Activated naive CD8-positive, alpha-beta T cell (primary cell): ENCODE results near the gene ANO1.

Source experiments
- H3K27ac Mint-ChIP-seq: one replicate; pipeline ENCODE4 v1.8.0; 2021; ENCODE audit warnings: mixed read lengths
- H3K27me3 Mint-ChIP-seq: one replicate; pipeline ENCODE4 v1.8.0; 2021; ENCODE audit warnings: mixed read lengths
- H3K36me3 Mint-ChIP-seq: one replicate; pipeline ENCODE4 v1.8.0; 2021; ENCODE audit warnings: mixed read lengths
- H3K4me1 Mint-ChIP-seq: one replicate; pipeline ENCODE4 v1.8.0; 2021; ENCODE audit warnings: low read depth, mixed read lengths
- H3K4me3 Mint-ChIP-seq: one replicate; pipeline ENCODE4 v1.8.0; 2021; ENCODE audit warnings: mild to moderate bottlenecking, mixed read lengths
- H3K9me3 Mint-ChIP-seq: one replicate; pipeline ENCODE4 v1.8.0; 2021; ENCODE audit warnings: low read depth, mixed read lengths

The ANO1 gene

DNA sequence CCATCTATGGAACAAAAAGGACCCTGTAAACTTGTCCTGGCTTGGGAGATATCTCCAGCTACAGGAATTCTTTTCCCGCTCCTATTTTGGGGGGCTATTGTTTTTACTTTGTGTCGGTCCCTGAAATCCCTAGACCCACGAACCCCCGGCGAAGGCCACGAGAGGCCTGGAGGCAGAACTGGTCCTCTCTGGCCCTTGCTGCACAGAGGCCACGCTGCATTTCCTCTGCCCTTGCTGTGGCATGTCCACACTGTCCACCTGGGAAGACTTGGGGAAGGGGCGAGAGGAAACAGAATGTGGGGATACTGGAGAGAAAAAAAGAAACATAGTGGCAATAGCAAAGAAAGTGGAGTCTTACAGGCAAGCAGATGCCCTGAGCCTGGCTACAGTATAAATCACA, 2.3 kb upstream of the ANO1 start:
- no peaks in the 10 kb centered on the region for H3K9me3 Mint-ChIP-seq
- peaks cover 25% of the 10 kb centered on the region for H3K27me3 Mint-ChIP-seq
- H3K4me3 Mint-ChIP-seq: no peak overlapping the region
- no peak overlapping the region for H3K27ac Mint-ChIP-seq
- H3K36me3 Mint-ChIP-seq: no peaks in the 10 kb centered on the region
- H3K4me1 Mint-ChIP-seq: peaks cover 2% of the 10 kb centered on the region

DNA sequence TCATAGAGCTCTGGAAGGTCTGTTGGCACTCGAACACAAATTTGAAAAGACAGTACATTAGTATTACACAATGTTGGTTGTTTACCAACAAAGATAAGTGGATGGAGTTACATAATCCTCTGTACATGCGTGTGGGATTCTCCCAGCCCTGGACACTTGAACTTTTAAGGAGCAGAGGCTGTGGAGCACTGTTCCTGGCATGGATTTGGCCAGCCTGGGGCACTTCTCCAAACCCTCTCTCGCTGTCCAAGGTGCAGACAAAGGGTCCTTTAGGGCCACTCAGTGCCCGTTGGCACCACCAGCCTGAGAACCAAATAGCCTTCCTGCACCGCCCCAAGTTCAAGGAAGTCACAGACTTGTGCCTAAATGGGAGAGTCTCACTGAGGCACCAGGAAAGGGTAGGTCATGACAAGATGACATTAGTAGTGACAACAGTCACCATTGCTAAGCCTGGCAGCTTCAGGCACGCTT, 1.6 kb upstream of the ANO1 start:
- H3K27me3 Mint-ChIP-seq: peaks cover 23% of the 10 kb centered on the region
- H3K4me1 Mint-ChIP-seq: peaks cover 2% of the 10 kb centered on the region
- no peak overlapping the region for H3K27ac Mint-ChIP-seq
- no peak overlapping the region for H3K4me3 Mint-ChIP-seq
- no peaks in the 10 kb centered on the region for H3K36me3 Mint-ChIP-seq
- H3K9me3 Mint-ChIP-seq: no peaks in the 10 kb centered on the region

DNA sequence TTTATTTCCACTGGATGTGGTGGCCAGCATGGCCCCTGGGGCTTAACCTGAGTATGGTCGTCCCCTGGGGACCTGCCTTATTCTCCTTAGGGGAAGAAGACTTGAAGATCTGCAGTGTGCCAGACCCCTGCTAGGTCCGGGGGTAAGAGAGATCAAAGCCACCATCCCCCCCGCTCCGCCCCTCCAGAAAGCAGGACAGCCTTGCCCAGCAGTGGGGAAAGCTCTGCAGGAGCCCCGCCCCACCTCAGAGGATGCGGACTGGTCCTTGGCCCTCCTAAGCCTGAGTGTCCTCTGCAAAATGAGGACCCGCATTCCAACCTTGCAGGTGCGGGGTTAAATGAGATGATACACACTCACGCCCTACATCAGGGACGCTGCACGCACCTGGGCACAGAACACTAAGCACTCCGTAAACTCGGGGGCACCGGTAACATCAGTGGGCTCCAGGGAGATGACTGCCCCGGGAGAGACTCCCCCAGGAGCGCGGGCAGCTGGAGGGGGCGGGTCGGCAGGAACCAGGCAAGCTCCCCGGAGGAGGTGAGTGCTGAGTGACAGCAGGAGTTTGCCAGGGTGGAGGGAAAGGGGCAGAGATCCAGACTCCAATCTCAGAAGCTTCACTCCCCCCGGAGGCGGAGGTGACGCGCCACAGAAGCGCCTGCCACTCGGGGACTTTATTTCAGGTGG, 564 bp upstream of the ANO1 start:
- H3K36me3 Mint-ChIP-seq: no peaks in the 10 kb centered on the region
- H3K27me3 Mint-ChIP-seq: peaks cover 16% of the 10 kb centered on the region
- peaks cover 2% of the 10 kb centered on the region for H3K4me1 Mint-ChIP-seq
- no peaks in the 10 kb centered on the region for H3K9me3 Mint-ChIP-seq
- H3K4me3 Mint-ChIP-seq: no peak overlapping the region
- H3K27ac Mint-ChIP-seq: no peak overlapping the region

DNA sequence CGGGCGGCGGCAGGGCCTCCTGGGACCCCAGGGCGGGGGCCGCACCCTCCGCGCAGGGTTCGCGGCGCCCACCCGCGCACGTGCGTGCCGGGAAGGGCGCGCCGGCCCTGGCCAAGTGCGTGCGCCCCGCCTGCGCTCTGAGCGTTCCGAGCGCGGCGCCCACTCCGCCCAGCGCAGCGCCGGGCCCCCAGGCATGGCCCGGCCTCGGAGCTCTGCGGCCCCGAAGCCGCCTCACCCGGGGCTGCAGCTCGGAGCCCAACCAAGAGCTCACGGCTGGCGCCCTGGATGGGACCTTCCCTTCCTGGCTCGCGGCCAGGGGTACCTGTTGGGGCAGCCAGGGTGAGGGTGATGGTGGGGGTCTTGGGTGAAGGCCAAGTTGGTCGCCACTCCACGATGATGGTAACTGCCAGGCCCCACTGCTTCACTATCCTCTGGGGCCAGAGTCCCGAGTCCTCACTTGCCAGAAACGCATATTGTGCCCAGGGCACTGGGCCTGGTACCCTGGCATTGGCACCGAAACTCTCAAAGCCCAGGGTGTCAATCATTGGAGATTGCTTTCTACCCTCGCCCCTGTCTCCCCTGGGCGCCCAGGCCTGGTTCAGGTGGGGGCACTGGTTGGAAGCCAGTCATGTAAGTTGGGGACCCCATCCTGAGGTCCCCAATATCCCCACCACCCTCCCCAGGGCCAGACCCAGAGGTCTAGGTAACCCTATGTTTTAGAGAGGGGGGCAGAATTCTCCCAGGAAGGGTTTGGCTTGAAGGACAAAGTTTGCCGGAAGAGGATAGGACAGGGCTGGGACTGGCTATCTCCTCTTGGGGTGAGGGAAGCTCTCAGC, 882 bp downstream of the ANO1 start:
- H3K27me3 Mint-ChIP-seq: peaks cover 12% of the 10 kb centered on the region
- H3K4me1 Mint-ChIP-seq: no peaks in the 10 kb centered on the region
- no peaks in the 10 kb centered on the region for H3K36me3 Mint-ChIP-seq
- H3K4me3 Mint-ChIP-seq: no peak overlapping the region
- no peak overlapping the region for H3K27ac Mint-ChIP-seq
- H3K9me3 Mint-ChIP-seq: no peaks in the 10 kb centered on the region

DNA sequence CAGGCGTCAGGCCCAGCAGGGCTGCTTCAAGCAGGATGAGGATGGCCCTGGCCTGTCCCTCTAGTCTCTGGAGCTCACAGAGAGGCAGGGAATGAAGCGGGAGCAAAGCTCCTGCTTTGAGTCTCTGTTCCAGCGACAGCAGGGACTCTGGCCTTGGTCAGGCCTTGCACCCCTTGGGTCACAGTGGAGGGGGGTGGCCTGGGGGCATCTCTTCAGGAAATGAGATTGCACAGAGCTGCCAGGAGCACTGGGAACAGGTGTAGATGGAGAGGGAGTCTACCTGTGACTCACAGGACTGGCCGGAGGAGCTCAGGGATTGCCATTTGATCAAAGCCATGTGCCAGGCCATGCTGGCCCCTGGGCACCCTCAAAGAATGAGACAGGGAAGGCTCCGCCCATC, 1.6 kb downstream of the ANO1 start:
- Mint-ChIP-seq H3K9me3 (no peaks in the 10 kb centered on the region), H3K36me3 (no peaks in the 10 kb centered on the region), H3K4me1 (no peaks in the 10 kb centered on the region), H3K27me3 (peaks cover 9% of the 10 kb centered on the region), H3K27ac (no peak overlapping the region), H3K4me3 (no peak overlapping the region)

DNA sequence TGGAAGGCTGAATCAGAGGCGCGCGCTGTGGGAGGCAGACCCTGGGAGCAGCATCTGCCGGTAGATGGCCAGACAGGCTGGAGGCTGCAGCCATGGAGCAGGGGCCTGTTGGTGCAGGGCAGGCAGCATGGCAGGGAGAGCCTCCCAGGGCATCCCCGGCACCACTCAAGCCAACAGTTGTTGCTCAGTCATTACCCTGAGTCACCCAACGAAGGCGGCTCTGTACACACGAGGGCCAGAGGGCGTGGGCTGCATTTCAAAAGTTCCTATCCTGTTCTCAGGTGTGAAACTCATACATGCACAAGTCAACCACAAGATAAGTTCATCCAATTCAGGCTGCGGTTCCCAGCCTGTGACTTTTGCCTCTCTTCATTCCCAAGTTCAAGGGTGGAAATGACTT, 2.6 kb downstream of the ANO1 start:
- Mint-ChIP-seq H3K9me3 (no peaks in the 10 kb centered on the region), H3K27me3 (peaks cover 5% of the 10 kb centered on the region), H3K4me1 (no peaks in the 10 kb centered on the region), H3K27ac (no peak overlapping the region), H3K4me3 (no peak overlapping the region), H3K36me3 (no peaks in the 10 kb centered on the region)

DNA sequence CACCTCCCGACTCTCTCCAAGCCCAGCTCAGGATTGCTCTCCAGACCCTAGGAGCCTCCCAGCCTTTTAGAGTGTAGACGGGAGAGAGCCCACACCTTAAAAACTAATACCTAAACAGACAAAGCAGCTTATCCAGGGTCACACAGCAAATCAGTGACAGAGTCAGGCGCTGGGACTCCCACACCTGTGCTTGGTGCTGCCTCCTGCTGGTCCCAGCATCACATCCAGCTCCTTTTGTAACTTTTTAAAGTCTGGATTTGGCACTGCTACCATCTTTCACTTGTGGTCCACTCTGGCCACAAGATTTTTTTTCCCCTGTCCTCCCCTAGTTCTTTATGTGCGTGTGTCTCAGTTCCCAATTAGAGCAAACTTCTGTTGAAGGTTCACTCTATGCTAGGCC, 4.7 kb downstream of the ANO1 start:
- Mint-ChIP-seq H3K4me1 (no peaks in the 10 kb centered on the region), H3K9me3 (no peaks in the 10 kb centered on the region), H3K36me3 (no peaks in the 10 kb centered on the region), H3K27ac (no peak overlapping the region), H3K4me3 (no peak overlapping the region), H3K27me3 (no peaks in the 10 kb centered on the region)

DNA sequence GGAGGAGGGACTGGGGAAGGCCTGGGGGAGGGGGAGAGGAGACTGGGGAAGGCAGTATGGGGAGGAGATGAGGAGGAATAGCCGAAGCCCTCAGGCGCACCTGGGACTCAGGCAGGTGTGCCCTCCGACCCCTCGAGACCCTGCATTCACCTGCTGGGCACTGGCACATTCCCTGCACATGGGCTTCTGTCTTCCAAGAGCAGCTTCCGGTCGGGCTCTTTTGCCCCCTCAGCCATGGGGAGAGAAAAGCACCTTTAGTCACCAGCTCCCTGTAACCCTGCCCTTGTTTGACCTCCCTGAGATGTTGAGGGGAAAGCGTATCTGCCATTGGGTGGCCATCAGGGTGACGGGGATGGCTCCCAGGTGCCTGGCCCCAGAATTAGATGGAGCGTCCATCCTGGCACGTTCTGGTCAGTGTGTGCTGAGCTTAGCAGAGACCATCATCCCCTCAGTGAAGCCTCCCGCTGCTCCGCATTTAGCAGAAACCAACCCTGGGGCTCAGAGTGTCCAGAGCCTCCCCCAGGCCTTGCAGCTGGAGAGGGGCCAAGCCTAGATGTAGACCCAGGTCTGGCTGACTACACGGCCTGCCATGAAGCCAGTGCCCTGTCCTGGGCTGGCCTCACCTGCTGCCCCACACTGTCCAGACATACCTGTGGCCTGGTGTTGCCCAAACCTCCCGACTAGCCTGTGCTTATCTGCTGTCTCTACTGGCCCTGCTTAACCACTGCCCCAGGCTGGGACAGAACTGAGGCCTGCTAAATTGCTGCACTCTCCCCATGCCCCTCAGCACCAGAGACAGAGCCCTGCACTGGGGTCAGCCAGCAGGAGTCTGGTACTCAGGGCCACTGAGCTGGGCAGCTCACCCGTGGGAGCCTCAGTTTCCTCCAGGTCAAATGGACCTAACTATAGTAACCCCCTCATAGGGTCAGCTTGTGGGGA, 6.2 kb downstream of the ANO1 start:
- no peaks in the 10 kb centered on the region for H3K4me1 Mint-ChIP-seq
- no peaks in the 10 kb centered on the region for H3K27me3 Mint-ChIP-seq
- no peak overlapping the region for H3K4me3 Mint-ChIP-seq
- no peak overlapping the region for H3K27ac Mint-ChIP-seq
- H3K9me3 Mint-ChIP-seq: no peaks in the 10 kb centered on the region
- no peaks in the 10 kb centered on the region for H3K36me3 Mint-ChIP-seq

DNA sequence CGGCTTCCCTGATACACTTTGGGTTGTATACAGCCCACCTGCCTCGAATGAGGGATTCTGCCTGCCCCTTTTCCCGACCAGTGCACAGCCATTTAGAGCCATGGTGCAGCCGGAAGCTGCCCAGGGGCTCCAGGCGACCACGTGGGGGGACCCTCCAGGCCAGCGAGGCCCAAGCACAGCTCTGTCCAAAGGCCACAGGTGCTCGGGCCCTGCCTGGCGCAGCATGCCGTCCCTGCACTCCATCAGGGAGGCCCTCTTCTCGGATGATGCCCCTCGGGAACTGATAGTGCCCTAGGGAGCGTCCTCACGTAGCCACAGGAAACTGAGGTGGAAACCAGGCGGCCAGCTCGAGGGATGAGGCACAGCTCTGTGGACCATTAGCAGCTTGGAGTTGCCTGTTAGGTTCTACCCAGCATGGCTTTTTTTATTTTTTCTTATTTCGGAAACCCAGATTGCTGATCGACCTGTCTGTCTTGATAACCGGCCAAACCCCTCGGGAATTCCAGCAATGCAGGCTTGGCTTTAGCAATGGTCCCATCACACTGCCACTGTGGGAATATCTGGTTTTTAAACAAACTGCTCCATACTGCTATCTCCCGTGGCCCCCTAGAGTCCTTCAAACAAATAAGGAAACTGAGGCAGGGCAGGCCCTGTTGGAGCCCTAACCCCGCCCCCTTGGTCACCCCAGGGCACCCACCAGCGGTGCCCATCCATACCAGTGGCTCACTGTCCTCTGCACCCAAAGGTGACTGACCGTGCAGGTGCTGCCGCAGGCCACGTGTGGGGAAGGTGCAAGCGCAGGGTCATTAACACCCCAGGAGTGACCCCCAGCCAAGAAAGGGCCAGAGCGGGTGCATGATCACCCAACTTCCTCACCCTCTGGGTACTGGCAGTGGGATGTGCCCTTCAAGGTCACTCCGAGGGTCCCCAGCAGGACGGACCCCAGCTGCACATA, 8.0 kb downstream of the ANO1 start:
- Mint-ChIP-seq H3K27ac (no peak overlapping the region), H3K36me3 (no peaks in the 10 kb centered on the region), H3K9me3 (no peaks in the 10 kb centered on the region), H3K4me1 (no peaks in the 10 kb centered on the region), H3K27me3 (peaks cover 2% of the 10 kb centered on the region), H3K4me3 (no peak overlapping the region)

DNA sequence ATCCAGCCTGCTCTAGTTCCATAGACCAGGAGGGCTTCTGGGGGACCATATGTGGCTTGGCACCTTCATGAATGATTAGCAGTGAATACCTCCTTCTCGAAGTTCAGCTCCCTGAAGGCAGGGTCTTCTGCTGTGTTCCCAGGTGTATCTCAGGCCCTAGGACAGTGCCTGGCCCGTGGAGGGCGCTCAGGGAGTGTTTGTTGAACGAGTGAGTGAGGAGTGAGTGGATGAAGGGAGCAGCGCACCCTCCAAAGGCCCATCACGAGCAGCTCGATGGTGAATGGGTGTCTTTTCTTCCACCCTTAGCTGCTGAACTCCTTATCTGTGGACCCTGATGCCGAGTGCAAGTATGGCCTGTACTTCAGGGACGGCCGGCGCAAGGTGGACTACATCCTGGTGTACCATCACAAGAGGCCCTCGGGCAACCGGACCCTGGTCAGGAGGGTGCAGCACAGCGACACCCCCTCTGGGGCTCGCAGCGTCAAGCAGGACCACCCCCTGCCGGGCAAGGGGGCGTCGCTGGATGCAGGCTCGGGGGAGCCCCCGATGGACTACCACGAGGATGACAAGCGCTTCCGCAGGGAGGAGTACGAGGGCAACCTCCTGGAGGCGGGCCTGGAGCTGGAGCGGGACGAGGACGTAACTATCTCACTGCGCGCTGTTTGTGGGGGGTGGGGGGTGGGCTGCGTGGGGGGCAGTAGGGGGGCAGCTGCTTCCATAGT, 9.5 kb downstream of the ANO1 start:
- peaks cover 2% of the 10 kb centered on the region for H3K27me3 Mint-ChIP-seq
- no peak overlapping the region for H3K27ac Mint-ChIP-seq
- H3K9me3 Mint-ChIP-seq: no peaks in the 10 kb centered on the region
- no peaks in the 10 kb centered on the region for H3K36me3 Mint-ChIP-seq
- H3K4me3 Mint-ChIP-seq: no peak overlapping the region
- no peaks in the 10 kb centered on the region for H3K4me1 Mint-ChIP-seq

DNA sequence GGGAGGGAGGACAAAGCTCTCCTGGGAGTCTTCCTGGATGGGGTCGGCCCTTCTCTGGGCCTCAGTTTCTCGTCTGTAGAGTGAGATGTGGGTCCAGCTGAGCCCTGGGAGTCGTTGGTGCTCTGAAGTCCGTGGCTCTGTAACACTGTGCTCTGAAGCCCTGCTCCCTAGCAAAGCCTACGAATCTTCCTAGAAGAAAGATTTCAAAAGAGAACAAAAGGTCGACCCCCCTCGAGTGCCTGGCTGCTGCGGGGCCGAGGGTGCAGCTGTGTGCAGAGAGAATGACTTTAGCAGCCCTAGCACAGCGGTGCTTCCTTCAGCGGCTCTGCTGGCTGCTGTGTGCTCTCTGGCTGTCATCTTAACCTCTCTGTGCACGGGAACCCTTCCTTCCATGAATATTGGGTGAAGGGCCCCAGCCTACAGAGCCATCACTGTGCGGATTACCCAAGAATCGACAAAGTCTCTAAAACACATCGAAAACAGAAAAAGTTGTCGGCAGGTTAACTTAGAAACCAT, 10.7 kb downstream of the ANO1 start:
- no peaks in the 10 kb centered on the region for H3K9me3 Mint-ChIP-seq
- H3K27me3 Mint-ChIP-seq: peaks cover 2% of the 10 kb centered on the region
- no peaks in the 10 kb centered on the region for H3K4me1 Mint-ChIP-seq
- H3K27ac Mint-ChIP-seq: no peak overlapping the region
- no peaks in the 10 kb centered on the region for H3K36me3 Mint-ChIP-seq
- H3K4me3 Mint-ChIP-seq: no peak overlapping the region

DNA sequence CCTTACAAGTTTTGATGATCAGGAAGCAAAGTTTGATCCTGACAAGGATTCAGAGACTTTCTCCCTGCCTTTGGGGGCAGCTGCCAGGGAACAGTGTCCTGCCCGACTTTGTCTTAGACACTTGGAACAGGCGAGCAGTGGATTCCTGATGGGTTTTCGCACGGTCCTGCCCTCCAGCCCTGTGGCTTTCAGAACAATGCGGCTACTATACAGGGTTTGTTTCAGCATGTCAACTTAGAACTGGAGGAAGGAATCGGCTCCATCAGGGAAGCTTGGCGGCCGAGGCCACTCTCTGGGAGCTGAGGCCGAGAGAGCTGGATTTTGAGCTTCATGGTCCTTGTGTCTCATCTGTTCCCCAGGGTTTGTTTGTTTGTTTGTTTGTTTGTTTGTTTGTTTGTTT, 11.5 kb downstream of the ANO1 start:
- H3K9me3 Mint-ChIP-seq: no peaks in the 10 kb centered on the region
- no peak overlapping the region for H3K4me3 Mint-ChIP-seq
- no peaks in the 10 kb centered on the region for H3K4me1 Mint-ChIP-seq
- H3K27ac Mint-ChIP-seq: no peak overlapping the region
- no peaks in the 10 kb centered on the region for H3K36me3 Mint-ChIP-seq
- peaks cover 4% of the 10 kb centered on the region for H3K27me3 Mint-ChIP-seq

DNA sequence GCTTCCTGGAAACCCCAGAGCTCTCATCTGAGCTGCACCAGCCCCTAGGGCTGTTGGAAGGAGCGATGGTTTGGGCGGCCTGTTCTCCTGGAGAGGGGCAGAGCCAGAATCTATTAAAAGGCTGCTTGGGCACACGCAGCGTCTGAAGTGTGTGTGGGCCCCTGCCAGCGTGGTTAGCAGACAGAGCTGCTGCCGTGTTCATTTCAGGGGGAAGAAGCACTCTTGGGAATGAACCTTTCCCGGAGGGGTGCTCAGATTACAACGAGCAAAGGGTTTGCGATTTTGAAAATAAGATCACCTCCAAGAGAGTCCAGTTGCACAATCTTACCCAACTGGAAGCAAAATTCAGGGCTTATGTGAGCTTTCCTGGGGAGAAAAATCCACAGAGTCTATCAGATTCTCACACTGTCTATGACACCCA, 12.9 kb downstream of the ANO1 start:
- H3K4me1 Mint-ChIP-seq: no peaks in the 10 kb centered on the region
- no peak overlapping the region for H3K27ac Mint-ChIP-seq
- H3K36me3 Mint-ChIP-seq: no peaks in the 10 kb centered on the region
- H3K4me3 Mint-ChIP-seq: no peak overlapping the region
- no peaks in the 10 kb centered on the region for H3K9me3 Mint-ChIP-seq
- peaks cover 4% of the 10 kb centered on the region for H3K27me3 Mint-ChIP-seq
